GM19193 (cell line): ENCODE measurements around the gene SREBF1.

Experiments
- POLR2A ChIP-seq: IDR thresholded peaks from 4 replicates; pipeline ENCODE4 v1.6.1; 2011; ENCODE audit not compliant: insufficient read depth, insufficient read length; ENCODE audit errors: extremely low read depth

Gene SREBF1

DNA sequence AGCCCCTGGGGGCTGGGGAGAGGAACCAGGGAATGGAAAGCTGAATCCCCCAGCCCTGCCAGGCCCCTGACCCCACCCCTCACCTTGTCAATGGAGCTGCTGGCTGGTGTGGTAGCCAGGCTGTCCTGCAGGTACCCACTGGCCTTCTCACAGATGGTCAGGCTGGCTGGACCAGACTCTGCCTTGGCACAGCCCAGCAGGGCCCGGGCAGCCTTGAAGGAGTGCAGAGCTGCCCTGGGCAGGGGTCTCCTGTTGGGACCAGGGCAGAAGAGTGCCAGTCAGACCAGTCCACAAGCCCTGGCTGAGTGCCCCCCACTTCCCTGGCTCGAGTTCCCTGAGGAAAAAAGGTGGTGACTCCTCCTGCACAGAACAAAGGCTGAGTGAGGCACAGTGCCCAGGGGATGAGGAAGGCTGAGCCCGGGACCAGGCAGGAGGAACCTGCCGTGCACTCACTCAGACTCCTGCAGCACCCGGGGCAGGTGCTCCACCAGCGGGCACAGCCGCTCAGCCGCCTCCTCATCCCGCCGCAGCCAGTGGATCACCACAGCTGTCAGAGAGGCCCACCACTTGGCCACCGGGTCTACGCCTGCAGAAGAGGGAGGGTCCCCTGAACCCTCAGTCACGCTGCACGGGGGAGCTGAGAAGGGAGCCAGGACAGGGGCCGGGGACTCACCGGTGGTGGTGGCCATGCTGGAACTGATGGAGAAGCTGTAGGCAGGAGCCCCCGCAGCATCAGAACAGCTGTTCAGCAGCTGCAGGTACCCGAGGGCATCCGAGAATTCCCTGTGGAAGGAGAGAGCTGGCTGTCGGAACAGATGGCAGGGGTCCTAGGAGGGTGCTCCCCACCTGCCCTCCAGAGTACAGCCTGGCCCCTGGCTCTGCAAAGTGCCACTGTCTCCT is 22.4 kb downstream of the SREBF1 start:
- TF ChIP-seq POLR2A, result no peak

DNA sequence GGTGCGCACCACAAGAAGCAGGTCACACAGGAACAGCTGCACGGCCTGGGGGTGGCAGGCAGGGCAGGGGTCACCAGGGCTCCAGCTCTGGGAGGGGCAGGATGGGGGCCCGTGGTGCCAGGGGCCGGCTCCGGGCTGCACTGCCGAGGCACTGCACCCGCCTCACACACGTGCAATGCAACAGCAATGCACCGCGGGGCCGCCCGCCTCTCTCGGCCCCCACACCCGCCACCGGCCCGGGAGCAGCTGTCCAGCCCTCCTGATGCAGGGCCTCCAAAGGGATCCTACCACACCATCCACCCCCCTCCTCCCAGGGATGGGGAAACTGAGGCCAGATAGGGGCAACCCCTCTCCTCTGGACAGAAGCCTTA is 23.1 kb downstream of the SREBF1 start:
- no peak for TF ChIP-seq POLR2A

DNA sequence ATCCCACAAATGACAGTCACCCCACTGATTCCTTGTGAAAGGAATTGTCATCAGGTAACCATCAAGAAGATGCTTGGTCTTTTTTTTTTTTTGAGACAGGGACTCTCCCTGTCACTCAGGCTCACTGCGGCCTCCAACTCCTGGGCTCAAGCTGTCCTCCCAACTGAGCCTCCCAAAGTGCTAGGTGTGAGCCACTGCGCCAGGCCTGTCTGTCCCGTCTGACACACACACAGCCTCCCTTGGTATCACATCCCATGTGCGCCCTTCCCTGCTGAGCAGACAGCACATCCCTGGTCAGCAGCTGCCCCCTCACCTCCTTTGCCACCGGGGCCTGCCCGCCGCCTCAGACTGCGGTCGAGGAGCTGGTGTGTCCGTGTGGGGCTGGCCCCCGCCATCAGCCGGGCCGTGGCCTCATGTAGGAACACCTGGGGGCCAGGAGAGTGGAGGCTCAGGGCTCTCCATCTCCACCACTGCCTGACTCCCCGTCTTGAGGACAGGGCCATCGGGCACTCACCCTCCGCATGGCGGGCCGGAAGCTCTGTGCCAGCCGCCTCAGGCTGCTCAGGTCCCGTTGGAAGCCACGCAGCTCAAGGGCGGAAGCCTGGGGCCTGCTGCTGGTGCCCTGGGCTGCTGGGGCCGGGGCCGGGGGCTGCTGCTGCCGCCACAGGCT is 23.6 kb downstream of the SREBF1 start:
- peak; percentile 26 for TF ChIP-seq POLR2A

DNA sequence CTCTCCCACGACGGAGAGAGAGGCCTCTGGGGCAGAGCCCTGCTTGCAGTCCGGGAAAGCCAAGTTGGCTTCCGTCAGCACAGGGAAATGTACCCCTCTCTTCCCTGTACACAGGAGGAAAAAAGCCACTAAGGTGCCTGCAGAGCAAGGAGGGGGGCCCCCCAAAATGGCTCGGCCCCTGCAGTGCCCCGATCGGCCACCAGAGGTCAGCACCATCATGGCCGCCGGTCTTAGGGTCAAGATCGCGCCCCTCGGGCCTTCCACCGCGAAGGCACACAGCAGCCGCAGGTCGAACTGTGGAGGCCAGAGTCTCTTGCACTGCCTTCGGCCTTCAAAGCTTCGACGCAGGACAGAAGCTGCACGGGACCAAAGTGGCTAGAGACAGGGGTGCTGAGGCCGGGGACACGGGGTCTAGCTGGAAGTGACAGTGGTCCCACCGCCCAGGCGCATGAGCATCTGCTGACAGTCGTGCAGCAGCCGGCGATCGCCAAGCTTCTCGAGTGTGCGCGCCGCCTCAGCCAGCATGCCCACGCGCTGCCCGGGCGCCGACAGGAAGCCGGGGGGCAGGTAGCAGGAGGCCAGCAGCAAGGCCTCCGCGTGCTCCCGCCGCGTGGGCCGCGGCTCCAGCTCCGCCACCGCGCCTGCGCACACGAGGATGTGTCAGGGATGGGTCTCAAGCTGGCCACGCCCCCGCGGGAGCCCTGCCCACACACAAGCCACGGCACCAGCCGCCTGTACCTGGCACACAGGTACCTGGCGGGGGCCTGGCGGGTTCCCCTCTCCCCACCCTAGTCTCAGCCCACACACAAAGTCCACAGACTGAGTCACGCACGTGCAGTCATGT is 24.4 kb downstream of the SREBF1 start:
- no peak for TF ChIP-seq POLR2A

DNA sequence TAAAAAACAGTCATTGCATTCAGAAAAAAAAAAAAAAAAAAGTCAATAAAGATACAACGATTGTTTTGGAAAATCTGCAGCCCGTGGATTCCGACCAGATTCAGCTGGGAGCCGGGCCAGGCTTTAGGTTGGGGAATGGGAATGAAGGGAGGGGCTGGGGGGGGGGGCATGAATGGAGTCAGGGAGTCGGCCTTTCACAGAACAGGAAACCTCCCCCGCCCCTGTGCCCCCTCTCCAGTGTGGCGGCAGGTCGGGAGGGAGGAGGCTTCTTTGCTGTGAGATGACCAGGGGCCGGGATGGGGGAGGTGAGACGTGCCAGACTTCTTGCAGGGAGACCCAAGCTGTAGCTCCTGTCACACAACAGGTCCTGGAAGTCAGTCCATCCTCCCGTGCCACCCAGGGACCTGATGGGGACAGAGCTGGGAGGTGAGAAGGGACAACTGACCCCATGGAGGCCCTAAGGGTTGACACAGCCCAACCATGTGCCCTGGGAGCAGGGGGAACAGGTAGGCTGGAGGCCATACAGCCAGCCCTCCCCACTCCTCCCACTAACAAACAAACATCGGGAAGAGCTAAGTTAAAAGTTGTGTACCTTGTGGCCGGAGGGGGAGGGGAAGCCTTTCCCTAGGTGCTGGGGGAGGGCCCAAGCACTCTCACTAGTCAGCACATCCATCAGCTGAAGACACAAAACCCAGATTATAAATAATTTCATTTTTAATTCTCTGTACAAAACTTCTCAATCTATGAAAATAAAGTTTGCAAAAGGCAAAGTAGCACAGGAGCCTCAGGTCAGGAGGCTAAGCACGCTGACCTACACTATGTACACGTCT is 25.2 kb downstream of the SREBF1 start:
- TF ChIP-seq POLR2A, result peak; percentile 32

DNA sequence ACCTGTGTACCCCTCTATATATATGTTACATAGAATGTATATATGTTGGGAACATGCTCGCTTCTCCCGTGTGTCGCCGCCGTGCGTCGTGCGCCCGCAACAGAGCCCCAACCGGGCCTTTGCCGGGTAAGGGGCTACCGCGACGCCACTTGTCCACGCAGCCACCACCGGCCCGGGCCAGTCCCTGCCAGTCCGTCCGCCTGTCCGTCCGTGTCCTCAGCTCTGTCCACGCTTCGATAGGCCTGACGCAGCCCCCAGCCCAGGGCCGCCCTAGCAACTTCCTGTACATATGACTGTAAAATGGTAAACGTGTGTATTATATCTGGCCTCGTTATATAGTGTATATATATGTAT is 25.9 kb downstream of the SREBF1 start:
- no peak for TF ChIP-seq POLR2A

DNA sequence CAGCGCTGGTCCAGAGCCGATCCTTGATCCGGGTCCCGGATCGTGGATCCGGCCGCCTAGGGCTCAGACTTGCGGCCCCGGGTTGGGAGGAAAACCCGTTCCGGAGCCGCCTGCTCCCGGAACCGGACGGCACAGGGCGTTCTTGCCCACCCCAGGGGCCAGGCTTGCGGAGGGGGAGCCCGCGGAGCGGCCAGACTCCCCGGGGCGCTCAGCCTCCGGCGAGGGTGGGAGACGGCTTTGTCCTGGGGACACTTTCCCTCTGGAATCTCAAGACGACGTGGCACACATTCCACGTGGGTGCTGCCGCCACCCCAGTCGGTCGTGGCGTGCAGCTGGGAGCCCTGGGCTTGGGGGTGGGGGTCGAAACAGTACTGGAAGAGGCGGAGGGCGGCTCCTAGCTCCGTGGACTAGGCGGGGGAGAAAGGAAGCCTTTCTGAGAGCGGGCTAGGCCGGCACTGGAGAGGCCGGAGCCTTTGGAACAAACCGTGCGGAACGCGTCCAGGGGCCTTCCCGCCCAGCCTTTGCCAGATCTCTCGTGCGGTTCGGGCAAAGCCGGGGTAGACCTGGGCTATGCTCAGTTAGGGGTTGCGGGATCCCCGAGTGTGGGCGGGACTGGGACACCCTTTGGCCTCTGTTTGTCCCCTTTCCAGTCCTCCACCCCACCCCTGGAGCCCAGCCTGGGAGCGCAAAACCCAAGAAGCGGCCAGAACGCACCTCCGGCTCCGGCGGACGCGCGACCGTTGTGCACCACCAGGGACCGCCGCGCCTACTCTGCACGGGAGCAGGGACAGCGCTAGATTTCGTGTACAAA is 26.5 kb downstream of the SREBF1 start:
- no peak for TF ChIP-seq POLR2A

DNA sequence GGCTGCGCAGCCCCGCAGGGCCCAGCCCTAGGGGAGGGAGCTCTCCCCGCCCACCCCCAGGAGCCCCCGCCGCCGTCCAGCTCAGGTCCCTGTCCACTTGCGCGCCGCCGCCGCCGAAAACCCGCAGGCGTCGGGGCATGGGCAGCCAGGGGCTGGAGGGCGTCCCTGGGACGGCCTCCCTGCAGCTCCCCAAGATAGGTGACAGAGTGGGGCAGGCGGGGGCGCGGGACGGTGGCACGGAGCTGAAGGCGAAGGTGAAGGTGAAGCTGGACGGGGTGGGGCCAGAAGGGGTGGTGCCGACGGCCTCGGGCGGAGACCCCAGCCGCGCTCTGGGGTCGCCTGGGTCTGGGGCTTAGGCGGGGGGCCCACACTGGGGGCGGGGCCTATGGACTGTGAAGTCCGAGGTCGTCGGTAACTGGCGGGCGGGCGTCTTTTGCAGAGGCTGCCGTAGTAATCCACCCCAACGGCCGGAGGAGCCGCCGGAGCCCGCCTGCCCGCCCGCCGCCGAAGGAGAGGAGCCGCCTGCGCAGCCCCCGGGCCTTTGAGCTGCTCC is 27.2 kb downstream of the SREBF1 start:
- no peak for TF ChIP-seq POLR2A

DNA sequence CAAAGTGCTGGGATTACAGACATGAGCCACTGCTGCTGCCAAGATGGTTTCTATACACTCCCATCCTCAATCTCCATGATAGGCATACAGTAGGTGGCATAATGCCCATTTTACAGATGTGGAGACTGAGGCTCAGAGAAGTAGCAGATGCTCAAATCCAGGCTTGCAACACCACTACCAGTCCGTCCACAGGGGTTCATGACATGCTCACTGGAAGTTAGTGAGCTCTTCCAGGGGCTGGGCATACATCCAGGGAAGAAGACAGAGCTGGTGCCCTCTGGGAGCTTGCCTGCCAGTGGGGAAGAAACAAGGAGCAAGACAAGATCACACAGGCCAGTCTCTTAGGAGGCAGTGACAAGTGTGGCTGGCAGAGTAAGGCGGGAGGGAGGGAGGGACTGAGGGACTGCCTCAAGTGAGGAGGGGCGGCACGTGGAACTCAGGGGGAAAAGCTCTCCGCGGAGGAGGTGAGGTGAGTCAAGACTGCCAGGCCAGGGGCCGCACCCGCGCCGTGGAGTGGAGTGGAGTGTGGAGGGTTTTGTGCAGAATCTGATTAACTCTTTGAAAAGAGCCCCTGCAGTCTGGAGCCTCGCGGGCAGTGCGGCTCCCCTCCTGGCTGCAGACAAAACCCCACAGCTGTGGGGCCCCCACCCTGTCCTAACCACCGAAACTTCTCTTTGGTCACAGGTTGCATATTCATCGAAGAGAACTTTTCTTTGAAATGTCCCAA is 27.9 kb downstream of the SREBF1 start:
- TF ChIP-seq POLR2A, result no peak

DNA sequence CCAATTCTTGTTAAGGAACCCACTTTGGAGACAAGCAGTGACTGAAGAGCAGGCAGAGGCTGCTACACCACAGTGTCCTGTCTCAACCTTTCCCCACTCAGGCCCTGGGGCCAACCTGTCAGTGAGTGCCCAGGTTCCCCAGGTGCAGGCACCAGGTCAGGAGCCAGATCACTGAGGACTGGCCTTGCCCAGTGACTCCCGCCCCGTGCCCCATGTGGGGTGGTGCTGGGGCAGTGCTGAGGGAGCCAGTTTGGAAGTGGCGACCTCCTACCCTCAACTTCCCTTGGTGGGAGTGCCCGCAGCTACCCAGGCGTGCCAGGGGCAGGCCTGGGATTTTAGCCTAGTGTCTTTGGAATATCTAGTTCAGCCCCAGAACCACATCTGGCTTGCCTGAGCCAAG is 29.3 kb downstream of the SREBF1 start:
- no peak for TF ChIP-seq POLR2A

DNA sequence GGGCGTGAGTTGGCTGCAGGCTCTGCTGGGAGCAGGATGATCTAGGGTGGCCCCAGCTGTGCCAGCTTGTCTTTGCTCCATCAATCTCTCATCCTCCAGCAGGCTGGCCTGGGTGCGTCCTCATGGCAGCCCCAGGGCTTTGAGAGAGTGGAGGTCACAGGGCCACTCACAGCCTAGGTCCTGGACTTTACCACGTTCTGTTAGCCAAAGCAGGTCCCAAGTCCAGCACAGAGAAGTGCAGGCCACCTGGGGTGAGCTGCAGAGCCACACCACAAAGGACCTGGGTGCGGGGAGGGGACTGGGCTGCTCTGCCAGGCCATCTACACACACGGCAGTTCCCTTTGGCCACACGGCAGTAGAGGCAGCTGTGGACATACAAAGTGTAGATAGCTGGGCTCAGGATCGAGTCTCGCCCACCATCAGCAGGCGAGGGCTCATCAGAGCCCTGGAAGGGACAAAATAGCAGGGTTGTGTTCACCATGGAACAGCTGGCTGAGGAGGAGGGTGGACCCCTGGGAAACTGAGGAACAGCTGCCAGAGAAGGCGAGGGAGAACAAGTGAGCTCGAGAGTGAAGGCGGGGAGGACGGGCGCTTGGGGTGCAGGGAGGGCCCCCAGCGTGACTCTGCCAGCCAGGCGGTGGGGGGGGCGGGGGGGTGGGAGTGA is 30.0 kb downstream of the SREBF1 start:
- TF ChIP-seq POLR2A, result no peak

DNA sequence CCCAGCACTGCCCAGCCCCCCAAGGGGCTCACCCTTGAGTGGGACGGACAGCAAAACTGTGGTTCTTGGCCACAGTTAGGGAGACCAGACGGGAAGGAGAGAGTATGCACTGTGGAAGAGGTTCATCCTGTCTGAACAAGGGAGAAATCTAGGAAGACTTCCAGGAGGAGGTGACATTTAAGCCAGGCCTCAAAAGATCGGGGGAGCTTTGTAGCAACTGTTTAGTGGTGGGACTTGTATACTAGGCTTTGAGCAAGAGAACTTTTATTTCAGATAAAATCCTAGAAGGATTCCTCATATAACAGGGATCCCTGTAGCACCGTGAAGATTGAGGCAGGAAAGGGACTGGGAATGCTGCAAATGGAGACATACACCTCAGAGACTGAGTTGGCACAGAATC is 30.8 kb downstream of the SREBF1 start:
- TF ChIP-seq POLR2A, result no peak
